LHCN-M2 (cell line): ENCODE measurements around the gene PPP1R12A. TPM values are rescaled to one million over a fixed set of nuclear protein-coding genes. Genes with fewer than 3 reads are reported as not detected.

Experiments used
- DNase-seq: peaks from one replicate; pipeline ENCODE4 v3.0.0-alpha.2; 2012; ENCODE audit warnings: low read depth
- total RNA-seq: library from RNA; depleted of rRNA; stranded (reverse); fragments of >200 nt; gene quantifications from 2 replicates; pipeline ENCODE4 v1.2.3, GENCODE V29; 2014; rRNA removed

The PPP1R12A gene
- total RNA-seq, 1 experiment from 2014 or later = 80.3 TPM

GRCh38 chr12:79769860-79770485, 164.9 kb downstream of the PPP1R12A start:
- DNase-seq = no peak

GRCh38 chr12:79769189-79769859, 165.6 kb downstream of the PPP1R12A start:
- no peak for DNase-seq

GRCh38 chr12:79766705-79767464, 168.0 kb downstream of the PPP1R12A start:
- DNase-seq = no peak

- no peak for DNase-seq
Observed at GRCh38 chr12:79765157-79765556, 169.7 kb downstream of the PPP1R12A start.

GRCh38 chr12:79764641-79765040, 170.3 kb downstream of the PPP1R12A start:
- no peak for DNase-seq

- no peak for DNase-seq
Observed at GRCh38 chr12:79763766-79764452, 171.0 kb downstream of the PPP1R12A start.

GRCh38 chr12:79761341-79761740, 173.6 kb downstream of the PPP1R12A start:
- no peak for DNase-seq

- DNase-seq = no peak
Observed at GRCh38 chr12:79747274-79747673, 187.6 kb downstream of the PPP1R12A start.

- peak; percentile 48 for DNase-seq
Observed at GRCh38 chr12:79737875-79738718, 196.8 kb downstream of the PPP1R12A start.

- no peak for DNase-seq
Observed at GRCh38 chr12:79732638-79733037, 202.3 kb downstream of the PPP1R12A start.

GRCh38 chr12:79725987-79726386, 208.9 kb downstream of the PPP1R12A start:
- DNase-seq = peak; percentile 72

Other genes with a start within 250 kb of the PPP1R12A start
- gene PAWR, start 244.1 kb downstream of the PPP1R12A start, total RNA-seq = 8.3 and 13.9 TPM in 2 replicates
- gene OTOGL, start 164.4 kb upstream of the PPP1R12A start, total RNA-seq = 0.19 and 0.34 TPM in 2 replicates